Stimulated activated CD4-positive, alpha-beta T cell treated with anti-CD3 and anti-CD28 coated beads, Interleukin-15, amount 100 ng/mL, for 48 hours (primary cell): ENCODE measurements around the gene TNS3.

Experiments used
- DNase-seq, 2 donors: peaks; one replicate each; pipeline ENCODE4 v3.0.0-alpha.2; 2020; ENCODE audit warnings: low read depth in 2 of 2

The TNS3 gene

DNA sequence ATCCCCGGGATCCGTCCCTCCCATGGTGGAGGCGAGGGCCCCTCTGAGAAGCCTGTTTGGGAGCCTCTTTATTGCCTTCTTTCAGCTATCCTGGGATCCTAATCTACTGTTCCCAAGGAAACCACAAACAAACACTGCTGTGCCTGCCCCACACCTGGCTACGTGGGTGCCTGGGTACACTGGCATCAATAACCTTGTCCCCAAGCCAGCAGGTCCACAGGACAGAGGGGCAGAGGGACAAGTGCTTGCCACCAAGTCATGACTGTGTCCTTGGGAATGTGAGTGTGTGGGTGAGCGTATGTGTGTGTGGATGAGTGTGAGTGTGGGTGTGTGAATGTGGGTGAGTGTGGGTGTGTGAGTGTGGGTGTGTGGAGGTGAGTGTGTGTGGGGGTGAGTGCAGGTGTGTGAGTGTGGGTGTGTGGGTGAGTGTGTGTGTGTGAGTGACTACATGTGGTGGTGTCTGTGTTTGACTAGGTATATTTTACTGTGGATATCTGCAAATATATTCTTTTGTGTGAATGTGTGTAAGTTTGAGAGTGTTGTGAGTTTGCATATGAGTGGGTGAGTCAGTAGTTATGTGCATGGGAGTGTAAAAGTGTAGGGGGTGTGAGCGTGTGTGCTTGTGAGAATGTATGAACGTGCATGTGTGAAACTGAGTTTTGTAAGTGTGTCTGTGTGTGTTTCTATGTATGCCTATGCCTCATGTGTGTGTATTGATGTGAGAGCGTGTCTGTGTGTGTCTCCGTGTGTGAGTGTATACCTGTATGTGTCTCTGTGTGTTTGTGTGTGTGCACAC, 96.1 kb downstream of the TNS3 start:
- DNase-seq = no peak

DNA sequence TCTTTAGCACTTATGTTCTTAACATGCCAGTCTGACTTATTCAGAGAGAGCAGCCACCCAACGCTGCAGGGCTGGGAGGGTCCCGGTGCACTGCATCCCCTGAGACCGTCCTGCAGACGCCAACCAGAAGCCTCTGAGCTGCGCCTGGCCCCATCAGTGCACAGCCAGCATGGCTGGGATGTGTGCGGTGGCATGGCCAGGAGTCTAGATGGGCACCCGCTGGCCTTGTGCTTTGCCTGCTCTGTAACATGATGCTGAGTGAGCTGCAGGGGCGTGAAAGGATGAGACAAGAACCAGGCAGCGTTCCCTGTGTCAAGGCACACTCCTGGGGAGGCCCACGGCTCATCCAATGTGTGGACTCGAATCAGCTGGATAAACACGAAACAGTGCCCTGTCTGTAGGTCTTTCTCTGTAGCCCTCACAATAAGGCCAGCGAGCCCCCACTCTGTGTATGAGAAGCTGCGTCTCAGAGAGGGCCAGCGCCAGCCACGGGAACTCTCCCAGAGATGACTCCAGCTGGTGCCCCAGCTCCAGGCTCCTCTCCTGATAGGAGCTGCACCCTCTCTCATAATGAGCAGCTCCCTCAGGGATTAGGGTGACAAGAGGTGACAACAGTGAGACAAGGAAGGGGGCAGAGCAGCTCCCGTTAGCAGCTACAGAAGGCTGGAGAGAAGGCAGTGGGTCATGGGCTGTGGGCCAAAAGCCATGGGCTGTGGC, 96.8 kb downstream of the TNS3 start:
- no peak for DNase-seq

DNA sequence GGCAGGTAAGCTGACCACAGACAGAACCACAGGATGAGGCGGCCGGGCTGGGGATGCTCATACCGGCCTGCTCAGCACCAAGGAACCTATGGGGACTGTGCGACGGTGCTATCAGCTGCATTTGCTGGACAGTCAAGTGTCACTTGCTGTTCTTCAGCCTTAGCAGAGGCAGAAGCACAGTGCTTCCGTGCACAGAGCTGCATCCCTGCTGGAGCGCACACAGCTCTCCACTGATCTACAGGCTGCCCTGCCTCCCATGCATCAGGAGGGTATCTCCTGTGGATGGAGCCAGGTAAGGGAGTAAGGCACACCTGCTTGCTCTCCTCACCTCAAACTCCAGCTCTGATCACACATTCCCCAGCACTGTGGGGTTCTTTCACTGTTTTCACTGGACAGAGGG, 97.5 kb downstream of the TNS3 start:
- no peak for DNase-seq

DNA sequence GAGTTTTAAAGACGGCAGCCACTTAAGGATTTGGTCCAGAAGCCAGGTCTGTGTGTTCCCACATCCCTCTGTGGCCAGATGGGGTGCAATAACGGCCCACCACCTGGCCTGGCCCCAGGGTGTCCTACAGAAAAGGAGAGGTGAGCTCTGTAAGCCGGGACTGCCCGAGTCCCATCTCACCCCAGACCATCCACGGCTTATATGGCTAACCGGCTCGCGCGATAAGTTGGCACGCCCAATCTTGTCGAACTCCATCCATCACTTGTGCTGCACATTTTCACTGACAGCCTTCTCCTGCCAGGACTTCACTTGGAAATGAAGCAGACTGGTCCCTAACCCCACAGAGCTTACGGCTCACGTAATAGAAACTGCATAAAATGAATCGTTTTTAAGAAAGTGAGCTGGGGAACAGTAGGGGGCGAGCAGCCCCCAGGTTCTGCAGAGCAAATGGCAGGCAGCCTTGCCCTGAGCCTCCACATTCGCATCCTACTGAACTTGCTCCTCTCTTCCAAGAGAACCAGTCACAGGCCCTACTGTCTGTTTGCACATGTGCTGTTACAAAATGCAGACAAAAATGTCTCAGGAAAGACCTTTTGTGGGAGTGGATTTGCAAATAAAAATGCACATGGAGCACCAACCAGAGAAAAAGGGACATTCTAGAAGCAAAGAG, 98.2 kb downstream of the TNS3 start:
- DNase-seq = no peak

DNA sequence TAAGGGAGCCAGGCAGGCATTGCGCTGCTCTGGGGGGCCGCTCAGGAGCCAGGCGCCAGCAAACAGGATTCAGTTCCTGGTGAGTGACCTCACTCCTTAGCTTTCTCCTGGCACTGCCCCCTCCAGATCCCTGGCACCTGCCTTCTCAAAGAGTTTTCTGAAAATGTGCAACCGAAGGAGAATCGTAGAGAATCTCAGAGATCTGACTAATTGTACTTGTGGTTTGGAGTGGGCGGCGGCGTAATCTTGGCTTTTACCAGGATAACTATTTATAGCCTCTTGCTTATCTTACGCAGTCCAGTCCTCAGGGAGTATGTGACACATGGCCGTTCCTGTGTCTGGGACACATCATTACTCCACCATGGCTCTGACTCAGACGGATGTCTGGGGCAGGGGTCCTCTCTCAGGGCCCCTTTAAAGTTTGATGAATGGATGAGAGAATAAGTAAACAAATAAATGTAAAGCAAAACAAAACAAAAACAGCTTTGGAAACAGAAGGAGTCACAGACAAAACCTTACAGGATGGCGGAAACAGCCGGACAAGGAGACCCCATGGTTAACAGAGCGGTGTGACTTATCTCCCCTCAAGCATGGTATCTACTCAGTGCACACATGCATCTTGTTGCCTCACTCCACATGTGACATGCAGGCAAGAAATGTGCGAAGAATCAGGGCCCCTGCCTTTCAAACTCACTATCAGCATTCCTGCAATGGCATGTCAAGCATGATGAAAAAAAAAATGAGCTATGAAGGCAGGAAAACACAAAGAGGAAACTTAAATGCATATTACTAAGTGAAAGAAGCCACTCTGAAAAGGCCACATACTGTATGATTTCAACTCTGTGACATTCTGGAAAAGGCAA, 99.7 kb downstream of the TNS3 start:
- DNase-seq = peak in 1 of 2 donors; percentile 27

DNA sequence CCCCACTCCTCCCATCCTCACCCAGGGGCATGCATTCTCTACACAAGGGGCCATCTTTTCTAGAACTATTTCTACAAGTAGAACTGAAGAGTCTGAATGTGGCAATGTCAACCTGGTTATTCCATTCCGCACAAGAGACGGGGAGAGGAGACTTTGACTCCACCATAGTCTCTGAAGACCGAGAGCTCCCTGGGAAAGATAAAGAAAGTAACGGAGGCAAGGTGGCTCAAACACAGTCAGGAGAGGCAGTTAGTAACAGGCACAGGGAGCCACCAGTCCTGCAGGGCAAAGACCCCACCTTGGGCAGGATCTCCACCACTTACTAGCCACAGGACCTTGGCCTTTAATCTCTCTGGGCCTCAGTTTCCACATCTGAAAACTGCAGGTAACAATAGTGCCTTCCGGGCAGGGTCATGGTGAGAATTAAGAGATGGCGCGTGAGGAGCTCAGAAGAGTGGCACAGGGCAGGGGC, 100.3 kb downstream of the TNS3 start:
- no peak for DNase-seq

DNA sequence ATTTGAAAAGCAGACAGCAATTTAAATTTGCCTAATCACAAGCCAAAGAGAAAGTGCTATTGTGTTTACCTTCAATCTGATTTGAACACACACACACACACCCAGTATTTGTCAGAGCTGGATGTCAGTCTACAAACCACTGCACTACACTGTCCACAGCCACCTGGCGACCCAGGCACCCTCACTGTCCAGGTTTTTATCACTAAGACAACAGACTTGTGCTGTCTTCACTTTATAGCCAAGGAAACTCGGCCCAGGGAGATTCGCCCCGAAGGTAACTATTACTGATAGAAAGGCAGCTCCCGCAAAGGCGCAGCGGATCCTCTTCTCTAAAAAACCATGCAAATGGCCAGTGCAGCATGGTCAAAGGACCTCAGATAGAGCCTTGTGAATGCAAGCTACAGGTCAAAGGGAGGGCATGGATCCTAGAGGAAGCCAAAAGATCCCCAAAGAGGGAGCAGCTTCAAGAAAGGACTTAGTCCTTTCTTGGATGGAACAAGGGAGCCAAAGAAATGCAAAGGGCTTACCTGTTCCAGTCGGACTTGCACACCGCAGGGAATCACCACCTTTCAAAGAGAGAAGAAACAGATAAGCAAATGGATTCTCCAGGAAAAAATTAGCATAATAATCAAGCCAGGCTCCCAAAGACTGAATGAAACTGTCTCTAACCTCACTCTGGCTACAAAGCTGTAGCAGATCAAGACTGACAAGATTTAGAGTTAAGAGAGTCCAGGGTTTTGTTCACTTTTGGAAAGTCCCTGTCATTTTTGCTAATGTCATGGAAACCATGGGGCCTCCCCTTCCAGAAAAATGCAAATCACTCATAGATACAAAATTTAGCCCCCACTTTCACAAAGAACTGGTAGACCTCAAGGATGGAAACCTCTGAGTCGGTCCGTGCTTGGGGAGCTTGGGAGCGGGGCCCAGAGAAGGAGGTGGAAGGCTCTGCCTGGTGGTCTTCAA, 101.1 kb downstream of the TNS3 start:
- DNase-seq = no peak

DNA sequence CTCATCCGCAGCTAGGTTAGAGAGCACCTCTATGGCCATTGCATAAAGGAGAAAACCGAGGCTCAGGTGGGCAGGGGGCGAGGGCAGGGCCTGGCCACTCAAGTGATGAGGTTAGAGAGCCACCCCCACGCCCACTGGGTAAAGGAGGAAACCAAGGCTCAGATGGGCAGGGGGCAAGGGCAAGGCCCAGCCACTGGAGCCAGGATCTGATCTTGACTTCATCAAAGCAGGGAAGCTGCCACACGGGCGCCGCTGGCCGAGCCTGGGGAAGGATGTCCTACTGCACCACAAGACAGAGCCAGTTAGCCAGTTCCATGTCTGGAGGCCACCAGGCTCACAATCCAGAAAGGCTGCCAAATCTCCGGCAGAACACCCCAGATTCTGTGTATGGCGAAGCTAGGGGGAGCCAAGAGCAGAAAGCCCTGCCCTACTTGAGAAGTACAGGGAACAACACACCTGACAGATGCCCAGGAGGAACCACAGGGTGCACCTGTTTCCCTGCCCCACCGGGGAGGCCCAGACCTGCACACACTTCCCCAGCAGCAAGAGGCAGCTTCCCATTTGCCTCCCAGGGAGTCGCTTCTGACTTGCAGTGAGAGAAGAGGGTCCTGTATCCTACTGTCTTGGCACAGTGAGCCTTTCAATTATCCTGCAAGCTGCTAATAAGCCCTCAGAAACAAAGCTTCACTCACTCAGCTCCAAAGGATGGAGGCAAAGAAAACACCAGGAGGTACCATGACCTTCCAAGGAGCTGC, 101.9 kb downstream of the TNS3 start:
- no peak for DNase-seq

DNA sequence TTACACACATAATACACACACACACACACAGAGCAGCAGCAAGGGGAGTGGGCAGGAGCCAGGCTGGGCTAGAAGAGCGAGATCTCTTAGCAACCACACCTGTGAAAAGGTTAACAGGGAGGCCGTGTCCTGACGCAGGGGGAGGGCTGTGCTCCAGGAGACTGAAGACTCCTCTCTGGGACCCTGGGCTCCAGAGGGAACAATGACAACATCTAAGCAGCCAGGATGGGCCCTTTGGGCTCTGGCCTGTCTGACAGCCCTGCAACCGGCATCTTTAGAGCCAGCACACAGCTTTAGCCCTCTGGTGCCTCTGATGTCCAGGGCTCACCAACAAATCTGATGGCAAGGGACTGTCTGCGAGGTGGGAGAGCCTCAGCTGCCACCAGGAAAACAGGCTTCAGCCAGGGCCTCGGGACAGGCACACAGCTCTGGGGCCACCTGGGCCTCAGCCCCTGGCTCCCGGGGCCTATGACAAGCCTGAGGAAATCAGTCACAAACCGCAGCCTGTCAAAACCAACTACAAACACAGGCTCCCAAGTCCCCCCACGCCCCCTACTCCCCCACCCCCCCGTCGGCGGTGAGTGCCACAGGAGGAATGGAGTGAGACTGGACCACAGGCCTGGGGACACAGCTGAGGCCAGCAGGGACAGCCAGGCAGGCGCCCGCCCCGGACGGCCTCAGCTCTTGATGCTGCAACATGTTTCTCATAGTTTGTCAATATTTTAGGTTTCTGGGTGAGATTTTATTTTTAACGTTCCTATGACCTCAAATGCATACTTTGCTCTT, 102.8 kb downstream of the TNS3 start:
- no peak for DNase-seq

DNA sequence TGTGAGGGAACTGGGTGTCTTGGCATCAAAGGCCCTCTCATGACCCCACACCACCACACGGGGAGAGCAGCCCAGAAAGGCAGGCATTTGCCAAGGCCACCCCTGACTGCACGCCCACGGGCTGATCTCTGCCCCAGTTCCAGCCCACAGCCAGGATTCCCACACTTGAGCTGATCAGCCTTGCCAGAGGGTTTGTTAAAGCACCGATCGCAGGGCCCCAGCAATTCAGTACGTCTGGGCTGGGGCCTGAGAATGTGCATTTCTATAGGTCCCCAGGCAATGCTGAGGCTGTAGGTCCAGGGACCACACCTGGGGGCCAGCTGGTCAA, 103.9 kb downstream of the TNS3 start:
- DNase-seq = no peak

DNA sequence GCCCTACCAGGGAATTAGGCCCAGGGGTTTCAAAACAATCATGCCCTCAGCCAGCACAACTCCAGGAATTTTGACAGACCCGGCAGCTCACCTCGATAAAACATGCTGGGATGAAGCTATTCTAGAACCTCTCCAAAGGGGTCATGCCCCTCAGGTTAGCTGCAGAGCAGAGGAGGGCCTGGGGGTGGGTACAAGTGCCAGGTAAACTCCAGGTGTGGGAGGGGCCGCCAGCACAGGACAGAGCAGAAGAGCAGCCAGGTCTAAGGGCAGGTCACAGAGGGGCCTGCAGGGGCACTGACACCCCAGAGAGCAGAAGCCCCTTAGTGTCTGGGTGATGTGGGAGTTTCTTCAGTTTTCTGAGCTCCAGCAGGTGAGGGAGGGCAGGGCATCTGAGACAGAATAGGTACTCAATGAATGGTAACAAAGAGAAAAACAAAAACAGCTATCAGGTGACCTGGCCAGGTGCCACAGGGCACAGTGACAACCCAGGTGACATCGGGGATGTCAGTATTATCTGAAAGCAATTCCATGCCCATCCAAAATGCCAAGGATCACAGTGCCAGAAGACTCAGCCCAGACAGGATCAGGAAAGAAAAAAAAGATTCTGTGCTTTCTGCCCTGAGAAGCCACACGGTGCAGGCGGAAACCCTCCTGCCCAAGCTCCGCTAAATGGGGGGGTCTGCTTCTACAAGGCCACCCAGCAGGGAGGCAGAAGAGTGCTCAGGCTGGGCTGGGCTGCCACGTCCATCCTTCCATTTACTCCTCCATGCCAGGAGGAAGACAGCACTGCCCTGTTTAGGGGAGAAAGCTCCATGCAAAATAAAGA, 104.5 kb downstream of the TNS3 start:
- no peak for DNase-seq

DNA sequence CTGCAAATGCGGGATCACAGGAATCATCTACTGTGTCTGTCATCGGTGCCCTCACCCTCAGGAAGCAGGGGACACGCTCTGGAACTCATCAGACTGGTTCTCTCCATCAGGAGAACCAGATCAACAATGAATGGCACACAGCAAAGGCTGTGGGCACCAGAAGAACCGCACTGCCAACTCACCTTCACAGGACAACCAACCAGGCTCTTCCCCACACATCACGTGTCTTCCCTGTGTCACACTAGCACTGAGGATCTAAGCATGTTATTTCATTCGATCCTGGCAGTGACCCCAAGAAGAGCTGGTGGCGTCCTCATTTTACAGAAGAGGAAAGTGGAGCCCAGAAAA, 106.1 kb downstream of the TNS3 start:
- no peak for DNase-seq

DNA sequence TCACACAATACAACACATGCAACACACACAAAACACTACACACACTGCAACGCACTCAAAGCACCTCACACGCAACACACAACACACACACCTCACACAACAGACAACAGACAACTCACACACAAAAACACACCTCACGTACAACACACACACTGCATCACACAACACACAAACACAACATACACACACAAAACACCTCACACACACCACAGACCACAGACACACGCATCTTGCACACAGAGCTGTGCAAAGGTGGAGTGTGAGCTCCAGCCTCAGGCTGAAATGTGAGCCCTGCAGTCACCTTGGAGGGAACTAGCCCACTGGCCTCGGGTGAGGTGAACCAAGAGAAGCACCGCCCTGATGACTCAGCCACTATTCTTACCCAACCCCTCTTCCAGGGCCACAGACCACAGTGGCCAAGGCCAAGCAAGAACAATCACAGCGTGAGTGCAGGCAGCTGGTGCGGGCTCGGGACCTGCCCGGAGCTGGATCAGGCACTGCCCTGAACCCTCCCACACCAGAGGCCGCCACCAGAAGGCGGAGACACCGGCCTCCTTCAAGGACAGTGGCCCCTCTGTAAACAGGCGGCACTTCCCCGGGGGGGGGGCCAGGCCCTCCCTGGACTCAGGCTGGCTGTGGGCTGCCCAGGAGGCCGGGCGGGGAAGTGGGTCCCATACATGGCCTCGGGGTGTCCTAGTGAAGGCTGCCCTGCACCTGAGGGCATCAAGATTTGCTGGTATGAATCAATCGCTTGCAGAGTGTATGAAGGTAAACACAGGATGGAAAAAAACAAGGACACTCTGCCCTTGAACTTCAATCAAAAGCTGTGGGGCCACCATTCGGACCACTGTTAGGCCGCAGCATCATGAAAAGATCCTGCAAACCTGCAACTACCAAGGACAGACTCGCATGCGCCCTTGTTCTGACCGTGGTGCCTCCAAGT, 106.7 kb downstream of the TNS3 start:
- no peak for DNase-seq

DNA sequence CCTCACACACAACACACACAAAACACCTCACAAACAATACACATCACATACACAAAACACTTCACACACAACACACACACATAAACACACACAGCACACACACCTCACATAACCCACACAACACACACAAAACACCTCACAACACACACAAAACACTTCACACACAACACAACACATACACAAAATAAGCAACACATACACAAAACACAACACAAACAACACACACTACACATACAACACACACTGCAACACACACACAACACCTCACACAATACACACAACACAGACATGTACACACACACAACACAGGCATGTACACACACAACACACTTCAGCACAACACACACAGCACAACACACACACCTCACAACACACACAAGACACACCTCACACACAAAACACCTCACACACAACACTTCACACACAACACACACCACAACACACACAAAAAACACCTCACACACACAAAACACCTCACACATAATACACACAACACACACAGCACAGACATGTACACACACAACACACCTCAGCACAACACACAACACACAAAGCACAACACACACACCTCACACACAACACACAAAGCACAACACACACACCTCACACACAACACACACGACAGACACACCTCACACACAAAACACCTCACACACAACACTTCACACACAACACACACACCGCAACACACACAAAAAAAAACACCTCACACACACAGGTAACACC, 107.5 kb downstream of the TNS3 start:
- DNase-seq = no peak

DNA sequence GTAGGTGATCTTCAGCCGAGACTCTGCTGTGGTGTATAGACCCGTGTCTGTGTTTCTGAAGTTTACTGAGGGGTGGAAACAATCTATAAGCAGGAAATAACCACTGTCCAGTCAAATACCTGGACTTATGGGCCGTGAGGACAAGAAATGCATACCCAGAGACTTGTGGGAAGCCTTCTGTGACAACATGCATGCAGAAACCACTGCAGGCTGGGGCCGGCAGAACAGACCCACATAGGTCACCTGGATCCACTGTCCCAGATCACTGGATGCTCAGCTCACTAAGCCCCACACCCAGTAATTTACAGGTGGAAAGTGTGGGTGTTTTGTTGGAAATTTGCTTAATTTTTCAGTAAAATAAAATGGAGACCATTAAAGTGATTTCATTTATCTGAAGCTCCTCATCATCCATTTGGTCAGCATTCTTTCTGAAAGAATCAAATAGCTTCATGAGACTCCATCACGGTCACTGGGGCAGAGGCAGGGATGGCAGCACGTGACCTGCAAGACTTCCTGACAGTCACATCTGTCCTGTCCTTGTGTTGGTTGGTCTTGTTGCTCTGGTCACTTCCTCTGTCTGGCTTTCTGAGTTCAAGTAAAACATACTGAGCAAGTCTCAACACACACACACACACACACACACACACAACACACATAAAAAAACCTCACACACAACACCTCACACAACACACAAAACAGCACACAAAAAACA, 108.3 kb downstream of the TNS3 start:
- no peak for DNase-seq
